Liver (tissue), 9 donors: ENCODE data around the gene SPAG16. TPM values are rescaled to one million over a fixed set of nuclear protein-coding genes. Genes with fewer than 3 reads are reported as not detected.

Source experiments
- DNase-seq: peaks from one replicate; pipeline ENCODE4 v3.0.0-alpha.2; 2017; ENCODE audit warnings: low spot score
- H3K27ac ChIP-seq, 2 donors: one replicate each; pipeline ENCODE4 v1.7.0; 2013; ENCODE audit warnings: inconsistent platforms in 2 of 2, low read length in 2 of 2, control low read depth in 1 of 2, low read depth in 1 of 2, mild to moderate bottlenecking in 1 of 2
- H3K27me3 ChIP-seq, 4 donors: one replicate each; pipeline versions ENCODE4 v1.6.1 to v1.7.0; 2013; ENCODE audit warnings: low read length in 3 of 4, inconsistent platforms in 1 of 4, mild to moderate bottlenecking in 1 of 4, moderate library complexity in 1 of 4; ENCODE audit not compliant: control insufficient read depth in 4 of 4, insufficient read depth in 4 of 4
- H3K36me3 ChIP-seq, 4 donors: one replicate each; pipeline versions ENCODE4 v1.6.1 to v1.7.0; 2013; ENCODE audit warnings: low read length in 3 of 4, mild to moderate bottlenecking in 3 of 4, low read depth in 1 of 4, moderate library complexity in 1 of 4; ENCODE audit not compliant: control insufficient read depth in 4 of 4, insufficient read depth in 3 of 4
- H3K4me1 ChIP-seq, 4 donors: one replicate each; pipeline versions ENCODE4 v1.6.1 to v1.7.0; 2013; ENCODE audit warnings: low read length in 3 of 4, mild to moderate bottlenecking in 3 of 4, moderate library complexity in 1 of 4; ENCODE audit not compliant: control insufficient read depth in 4 of 4, insufficient read depth in 4 of 4
- H3K4me3 ChIP-seq, 3 donors: one replicate each; pipeline versions ENCODE4 v1.6.1 to v1.7.0; 2013; ENCODE audit warnings: low read length in 3 of 3, control low read depth in 1 of 3, low read depth in 1 of 3, mild to moderate bottlenecking in 1 of 3
- H3K9ac ChIP-seq, 2 donors: one replicate each; pipeline ENCODE4 v1.7.0; 2013; ENCODE audit warnings: low read length in 2 of 2, mild to moderate bottlenecking in 2 of 2, moderate library complexity in 2 of 2, control low read depth in 1 of 2, low read depth in 1 of 2
- H3K9me3 ChIP-seq, 4 donors: one replicate each; pipeline versions ENCODE4 v1.6.1 to v1.7.0; 2013; ENCODE audit warnings: low read length in 3 of 4; ENCODE audit not compliant: control insufficient read depth in 4 of 4
- ATF3 ChIP-seq: IDR thresholded peaks from 2 replicates; pipeline ENCODE4 v1.6.1; 2016; ENCODE audit warnings: antibody characterized with exemption
- CTCF ChIP-seq: fragments of 150-350 bp; IDR thresholded peaks from 2 replicates; pipeline ENCODE4 v1.5.1; 2017; ENCODE audit warnings: improper control_type of control experiment, low read depth, low read length; ENCODE audit not compliant: missing input control
- EGR1 ChIP-seq, 2 donors: IDR thresholded peaks; 2 replicates each; pipeline ENCODE4 v1.6.1; 2016 to 2018; ENCODE audit warnings: antibody characterized with exemption in 2 of 2, low read depth in 2 of 2
- FOXA1 ChIP-seq: IDR thresholded peaks from 2 replicates; pipeline ENCODE4 v1.6.1; 2016; ENCODE audit warnings: antibody characterized with exemption
- FOXA2 ChIP-seq: IDR thresholded peaks from 2 replicates; pipeline ENCODE4 v1.6.1; 2016; ENCODE audit warnings: antibody characterized with exemption
- GABPA ChIP-seq, 2 donors: IDR thresholded peaks in 1 of 2; conservative IDR thresholded peaks in 1 of 2; 2 replicates each; pipeline ENCODE4 v1.6.1; 2016; ENCODE audit warnings: antibody characterized with exemption in 2 of 2, mild to moderate bottlenecking in 1 of 2, moderate library complexity in 1 of 2
- HNF4A ChIP-seq, 2 donors: conservative IDR thresholded peaks; 2 replicates each; pipeline ENCODE4 v1.6.1; 2016; ENCODE audit warnings: antibody characterized with exemption in 2 of 2, mild to moderate bottlenecking in 2 of 2
- HNF4G ChIP-seq: IDR thresholded peaks from 2 replicates; pipeline ENCODE4 v1.6.1; 2016; ENCODE audit warnings: antibody characterized with exemption
- JUND ChIP-seq, 2 donors: IDR thresholded peaks; 2 replicates each; pipeline ENCODE4 v1.6.1; 2016; ENCODE audit warnings: antibody characterized with exemption in 2 of 2
- MAX ChIP-seq: IDR thresholded peaks from 2 replicates; pipeline ENCODE4 v1.6.1; 2016; ENCODE audit warnings: antibody characterized with exemption
- NR2F2 ChIP-seq: IDR thresholded peaks from 2 replicates; pipeline ENCODE4 v1.6.1; 2016; ENCODE audit warnings: antibody characterized with exemption
- RAD21 ChIP-seq, 2 donors: IDR thresholded peaks; 2 replicates each; pipeline ENCODE4 v1.6.1; 2016; ENCODE audit warnings: antibody characterized with exemption in 2 of 2, mild to moderate bottlenecking in 2 of 2
- REST ChIP-seq: IDR thresholded peaks from 2 replicates; pipeline ENCODE4 v1.6.1; 2016; ENCODE audit warnings: antibody characterized with exemption, mild to moderate bottlenecking
- RXRA ChIP-seq, 2 donors: IDR thresholded peaks; 2 replicates each; pipeline ENCODE4 v1.6.1; 2017 to 2018; ENCODE audit warnings: antibody characterized with exemption in 2 of 2, mild to moderate bottlenecking in 1 of 2
- SP1 ChIP-seq: IDR thresholded peaks from 2 replicates; pipeline ENCODE4 v1.6.1; 2018; ENCODE audit warnings: antibody characterized with exemption, mild to moderate bottlenecking
- TAF1 ChIP-seq: conservative IDR thresholded peaks from 2 replicates; pipeline ENCODE4 v1.6.1; 2016; ENCODE audit warnings: antibody characterized with exemption, mild to moderate bottlenecking
- YY1 ChIP-seq: IDR thresholded peaks from 2 replicates; pipeline ENCODE4 v1.6.1; 2016; ENCODE audit warnings: antibody characterized with exemption, mild to moderate bottlenecking
- ZBTB33 ChIP-seq: IDR thresholded peaks from 2 replicates; pipeline ENCODE4 v1.6.1; 2016; ENCODE audit warnings: antibody characterized with exemption
- WGBS: extraction: QIAGEN DNeasy Blood & Tissue Kit; methylation state at CpG from one replicate; pipeline ENCODE4 v1.1.7; 2013; 5-methylcytosine and 5-hydroxymethylcytosine counted together
- polyA plus RNA-seq, 2 donors: library from polyadenylated mRNA; stranded (reverse) in 1 of 2; unstranded in 1 of 2; fragments of 200-250 nt in 1 of 2; fragments of >200 nt in 1 of 2; fragmentation: Nextera tagmentation in 1 of 2; extraction: Ambion mirVana in 1 of 2; gene quantifications; one replicate each; pipeline versions ENCODE4 v1.2.1 to v1.2.3, GENCODE V29; 2013 to 2015
- total RNA-seq, 2 donors: library from RNA; depleted of rRNA; stranded (reverse); fragments of >200 nt; gene quantifications; one replicate each; pipeline ENCODE4 v1.2.3, GENCODE V29; 2014
- donor health status: healthy.
- donor health status: healthy.
- donor health status: healthy.
- donor health status: healthy.
- donor health status: healthy.

SPAG16 gene
- total and polyA plus RNA-seq, 4 donors = 6.4 to 12.7 (median 11.4) TPM

- Histone ChIP-seq H3K4me1 (no peaks in the 10 kb centered on the region), H3K27me3 (no peaks in the 10 kb centered on the region), H3K27ac (no peak overlapping the region), H3K4me3 (no peak overlapping the region), H3K9me3 (no peaks in the 10 kb centered on the region), H3K36me3 (no peaks in the 10 kb centered on the region), H3K9ac (no peak overlapping the region)
- no peak for DNase-seq
- WGBS = 85% methylated on average over 2 of the region's 2 CpGs
- TF ChIP-seq HNF4G (no peak), RAD21 (IDR thresholded peaks at IDR 0.05) (no peak), FOXA1 (no peak), ZBTB33 (no peak), GABPA (IDR thresholded peaks at IDR 0.05 in 1 of 2, conservative IDR thresholded peaks at IDR 0.05 in 1 of 2) (no peak), REST (no peak), FOXA2 (no peak), HNF4A (conservative IDR thresholded peaks at IDR 0.05) (no peak), ATF3 (no peak), EGR1 (IDR thresholded peaks at IDR 0.05; ENCODE audit: low read depth in 2 of 2) (no peak), SP1 (no peak), TAF1 (no peak), CTCF (no peak), MAX (no peak), JUND (IDR thresholded peaks at IDR 0.05) (no peak), YY1 (no peak), NR2F2 (no peak), RXRA (IDR thresholded peaks at IDR 0.05) (no peak)
These were observed 503.6 kb downstream of the SPAG16 start for GRCh38 chr2:213787869-213788268.
